HEK293 (cell line): ENCODE measurements around the gene CRTC1.

Experiments
- CTCF ChIA-PET: fragments of 350-600 bp; formaldehyde crosslinking; extraction: SDS; loops from one replicate; lab custom pipeline; 2021; ENCODE audit warnings: antibody characterized with exemption; lab: Yijun Ruan, JAX
- POLR2A ChIA-PET: fragments of 300-600 bp; formaldehyde crosslinking; extraction: SDS; loops from one replicate; lab custom pipeline; 2020; ENCODE audit warnings: antibody characterized with exemption, inconsistent platforms; lab: Yijun Ruan, JAX
- H3K27ac ChIP-seq: fragments of 200-500 bp; sonication (Bioruptor generic); 2 replicates; pipeline ENCODE4 v1.5.1; 2014; ENCODE audit warnings: low read depth, low read length, control low read depth, inconsistent platforms; ENCODE audit errors: extremely low read depth
- H3K36me3 ChIP-seq, 2 experiments: fragments of 200-500 bp in 1 of 2; sonication (Bioruptor generic) in 1 of 2; 1 replicate in 1 of 2; 2 replicates in 1 of 2; pipeline ENCODE4 v1.5.1; 2014 to 2017; ENCODE audit warnings: inconsistent platforms in 2 of 2, low read length in 2 of 2; ENCODE audit not compliant: control insufficient read depth in 2 of 2, insufficient read depth in 1 of 2
- H3K4me1 ChIP-seq: fragments of 200-500 bp; sonication (Bioruptor generic); 2 replicates; pipeline ENCODE4 v1.5.1; 2014; ENCODE audit warnings: mild to moderate bottlenecking, low read length, inconsistent platforms; ENCODE audit not compliant: control insufficient read depth, insufficient read depth
- H3K4me3 ChIP-seq: 2 replicates; pipeline ENCODE4 v1.5.1; 2011; ENCODE audit warnings: low read depth, mild to moderate bottlenecking, control low read depth, low read length, moderate library complexity
- H3K9me3 ChIP-seq: fragments of 200-500 bp; sonication (Bioruptor generic); 2 replicates; pipeline ENCODE4 v1.5.1; 2014; ENCODE audit warnings: low read depth, low read length, inconsistent platforms; ENCODE audit not compliant: control insufficient read depth, insufficient read depth
- GFI1B ChIP-seq: fragments of 450-650 bp; formaldehyde crosslinking; IDR thresholded peaks from 2 replicates; pipeline ENCODE4 v1.5.1; 2016; ENCODE audit warnings: missing biosample characterization, missing genetic modification characterization
- HOXD13 ChIP-seq: sonication (generic); formaldehyde crosslinking; IDR thresholded peaks from 2 replicates; pipeline ENCODE4 v1.8.0; 2022; ENCODE audit warnings: missing genetic modification reagents, borderline replicate concordance
- MEIS1 ChIP-seq: sonication (generic); formaldehyde crosslinking; IDR thresholded peaks from 2 replicates; pipeline ENCODE4 v1.8.1; 2022; ENCODE audit warnings: missing genetic modification reagents, mild to moderate bottlenecking, borderline replicate concordance
- MZF1 ChIP-seq: fragments of 450-650 bp; formaldehyde crosslinking; IDR thresholded peaks from 2 replicates; pipeline ENCODE4 v1.5.1; 2017; ENCODE audit warnings: missing biosample characterization, missing genetic modification characterization, borderline replicate concordance
- RBAK ChIP-seq: fragments of 450-650 bp; formaldehyde crosslinking; IDR thresholded peaks from 2 replicates; pipeline ENCODE4 v1.5.1; 2016; ENCODE audit warnings: missing biosample characterization, missing genetic modification characterization
- ZBTB7A ChIP-seq: fragments of 450-650 bp; formaldehyde crosslinking; IDR thresholded peaks from 2 replicates; pipeline ENCODE4 v1.5.1; 2016; ENCODE audit warnings: low read depth, missing biosample characterization, missing genetic modification characterization
- ZFP37 ChIP-seq: fragments of 450-650 bp; formaldehyde crosslinking; IDR thresholded peaks from 2 replicates; pipeline ENCODE4 v1.5.1; 2016; ENCODE audit warnings: missing biosample characterization, missing genetic modification characterization
- ZNF211 ChIP-seq: fragments of 450-650 bp; formaldehyde crosslinking; IDR thresholded peaks from 2 replicates; pipeline ENCODE4 v1.5.1; 2016; ENCODE audit warnings: low read depth, missing biosample characterization, missing genetic modification characterization
- ZNF341 ChIP-seq: fragments of 450-650 bp; formaldehyde crosslinking; IDR thresholded peaks from 2 replicates; pipeline ENCODE4; 2016; ENCODE audit warnings: low read depth, missing biosample characterization, missing genetic modification characterization
- ZNF433 ChIP-seq: fragments of 450-650 bp; formaldehyde crosslinking; IDR thresholded peaks from 2 replicates; pipeline ENCODE4 v1.5.1; 2016; ENCODE audit warnings: missing biosample characterization, missing genetic modification characterization, low read depth
- ZNF549 ChIP-seq: fragments of 450-650 bp; IDR thresholded peaks from 2 replicates; pipeline ENCODE4 v1.5.1; 2018; ENCODE audit warnings: missing biosample characterization, missing genetic modification characterization, mild to moderate bottlenecking, inconsistent platforms, moderate library complexity
- ZNF571 ChIP-seq: fragments of 450-650 bp; formaldehyde crosslinking; IDR thresholded peaks from 2 replicates; pipeline ENCODE4 v1.5.0; 2017; ENCODE audit warnings: missing biosample characterization, missing genetic modification characterization
- ZNF837 ChIP-seq: fragments of 450-650 bp; formaldehyde crosslinking; IDR thresholded peaks from 2 replicates; pipeline ENCODE4 v1.5.1; 2016; ENCODE audit warnings: missing biosample characterization, missing genetic modification characterization
- ZSCAN23 ChIP-seq: fragments of 450-650 bp; formaldehyde crosslinking; IDR thresholded peaks from 2 replicates; pipeline ENCODE4 v1.5.1; 2016; ENCODE audit warnings: missing biosample characterization, missing genetic modification characterization
- TF ChIP-seq, protein P1 (sequence below): fragments of 450-650 bp; formaldehyde crosslinking; IDR thresholded peaks from 2 replicates; pipeline ENCODE4 v1.5.1; 2016; ENCODE audit warnings: missing biosample characterization, missing genetic modification characterization
- TF ChIP-seq, protein P2 (sequence below): fragments of 450-650 bp; formaldehyde crosslinking; IDR thresholded peaks from 2 replicates; pipeline ENCODE4 v1.5.1; 2017; ENCODE audit warnings: missing biosample characterization, mild to moderate bottlenecking, missing genetic modification characterization, moderate library complexity
- TF ChIP-seq, protein P3 (sequence below): fragments of 450-650 bp; formaldehyde crosslinking; IDR thresholded peaks from 2 replicates; pipeline ENCODE4 v1.5.1; 2016; ENCODE audit warnings: missing biosample characterization, missing genetic modification characterization
- TF ChIP-seq, protein P4 (sequence below): fragments of 450-650 bp; formaldehyde crosslinking; IDR thresholded peaks from 2 replicates; pipeline ENCODE4 v1.5.0; 2017; ENCODE audit warnings: missing biosample characterization, missing genetic modification characterization, borderline replicate concordance
- TF ChIP-seq, protein P5 (sequence below): fragments of 450-650 bp; formaldehyde crosslinking; IDR thresholded peaks from 2 replicates; pipeline ENCODE4 v1.5.1; 2016; ENCODE audit warnings: missing biosample characterization, missing genetic modification characterization

Gene CRTC1

DNA sequence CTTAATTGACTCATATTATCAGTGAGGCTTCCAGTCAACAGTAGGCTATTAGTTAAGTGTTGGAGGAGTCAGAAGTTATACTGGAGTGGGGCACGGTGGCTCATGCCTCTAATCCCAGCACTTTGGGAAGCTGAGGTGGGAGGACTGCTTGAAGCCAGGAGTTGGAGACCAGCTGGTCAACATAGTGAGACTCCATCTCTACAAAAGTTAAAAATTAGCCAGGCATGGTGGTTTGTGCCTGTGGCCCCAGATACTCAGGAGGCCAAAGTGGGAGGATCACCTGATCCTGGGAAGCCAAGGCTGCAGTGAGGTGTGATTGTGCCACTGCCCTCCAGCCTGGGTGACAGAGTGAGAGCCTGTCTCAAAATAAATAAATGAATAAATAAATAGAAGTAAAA lies 54.5 kb downstream of the CRTC1 start:
- CTCF ChIA-PET = no interaction called here
- no peak overlapping the region for H3K27ac ChIP-seq
- H3K4me3 ChIP-seq = no peak overlapping the region
- POLR2A ChIA-PET = interaction anchor here (0.6 kb wide), 1 partner anchor 218 kb away, joined by 3 read pairs; no protein-coding TSS in a partner anchor
- no peak for TF ChIP-seq ZSCAN23 (tag by site-specific recombination)
- TF ChIP-seq, protein P1, sequence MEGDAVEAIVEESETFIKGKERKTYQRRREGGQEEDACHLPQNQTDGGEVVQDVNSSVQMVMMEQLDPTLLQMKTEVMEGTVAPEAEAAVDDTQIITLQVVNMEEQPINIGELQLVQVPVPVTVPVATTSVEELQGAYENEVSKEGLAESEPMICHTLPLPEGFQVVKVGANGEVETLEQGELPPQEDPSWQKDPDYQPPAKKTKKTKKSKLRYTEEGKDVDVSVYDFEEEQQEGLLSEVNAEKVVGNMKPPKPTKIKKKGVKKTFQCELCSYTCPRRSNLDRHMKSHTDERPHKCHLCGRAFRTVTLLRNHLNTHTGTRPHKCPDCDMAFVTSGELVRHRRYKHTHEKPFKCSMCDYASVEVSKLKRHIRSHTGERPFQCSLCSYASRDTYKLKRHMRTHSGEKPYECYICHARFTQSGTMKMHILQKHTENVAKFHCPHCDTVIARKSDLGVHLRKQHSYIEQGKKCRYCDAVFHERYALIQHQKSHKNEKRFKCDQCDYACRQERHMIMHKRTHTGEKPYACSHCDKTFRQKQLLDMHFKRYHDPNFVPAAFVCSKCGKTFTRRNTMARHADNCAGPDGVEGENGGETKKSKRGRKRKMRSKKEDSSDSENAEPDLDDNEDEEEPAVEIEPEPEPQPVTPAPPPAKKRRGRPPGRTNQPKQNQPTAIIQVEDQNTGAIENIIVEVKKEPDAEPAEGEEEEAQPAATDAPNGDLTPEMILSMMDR = no peak
- TF ChIP-seq, protein P2, sequence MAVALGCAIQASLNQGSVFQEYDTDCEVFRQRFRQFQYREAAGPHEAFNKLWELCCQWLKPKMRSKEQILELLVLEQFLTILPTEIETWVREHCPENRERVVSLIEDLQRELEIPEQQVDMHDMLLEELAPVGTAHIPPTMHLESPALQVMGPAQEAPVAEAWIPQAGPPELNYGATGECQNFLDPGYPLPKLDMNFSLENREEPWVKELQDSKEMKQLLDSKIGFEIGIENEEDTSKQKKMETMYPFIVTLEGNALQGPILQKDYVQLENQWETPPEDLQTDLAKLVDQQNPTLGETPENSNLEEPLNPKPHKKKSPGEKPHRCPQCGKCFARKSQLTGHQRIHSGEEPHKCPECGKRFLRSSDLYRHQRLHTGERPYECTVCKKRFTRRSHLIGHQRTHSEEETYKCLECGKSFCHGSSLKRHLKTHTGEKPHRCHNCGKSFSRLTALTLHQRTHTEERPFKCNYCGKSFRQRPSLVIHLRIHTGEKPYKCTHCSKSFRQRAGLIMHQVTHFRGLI (tag by site-specific recombination) = no peak
- no peak for TF ChIP-seq ZBTB7A (tag by site-specific recombination)
- no peak for TF ChIP-seq ZNF211 (tag by site-specific recombination)
- no peak for TF ChIP-seq ZNF571
- no peak for TF ChIP-seq MZF1 (tag by site-specific recombination)
- TF ChIP-seq, protein P3, sequence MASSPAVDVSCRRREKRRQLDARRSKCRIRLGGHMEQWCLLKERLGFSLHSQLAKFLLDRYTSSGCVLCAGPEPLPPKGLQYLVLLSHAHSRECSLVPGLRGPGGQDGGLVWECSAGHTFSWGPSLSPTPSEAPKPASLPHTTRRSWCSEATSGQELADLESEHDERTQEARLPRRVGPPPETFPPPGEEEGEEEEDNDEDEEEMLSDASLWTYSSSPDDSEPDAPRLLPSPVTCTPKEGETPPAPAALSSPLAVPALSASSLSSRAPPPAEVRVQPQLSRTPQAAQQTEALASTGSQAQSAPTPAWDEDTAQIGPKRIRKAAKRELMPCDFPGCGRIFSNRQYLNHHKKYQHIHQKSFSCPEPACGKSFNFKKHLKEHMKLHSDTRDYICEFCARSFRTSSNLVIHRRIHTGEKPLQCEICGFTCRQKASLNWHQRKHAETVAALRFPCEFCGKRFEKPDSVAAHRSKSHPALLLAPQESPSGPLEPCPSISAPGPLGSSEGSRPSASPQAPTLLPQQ (tag by site-specific recombination) = no peak
- TF ChIP-seq, protein P4, sequence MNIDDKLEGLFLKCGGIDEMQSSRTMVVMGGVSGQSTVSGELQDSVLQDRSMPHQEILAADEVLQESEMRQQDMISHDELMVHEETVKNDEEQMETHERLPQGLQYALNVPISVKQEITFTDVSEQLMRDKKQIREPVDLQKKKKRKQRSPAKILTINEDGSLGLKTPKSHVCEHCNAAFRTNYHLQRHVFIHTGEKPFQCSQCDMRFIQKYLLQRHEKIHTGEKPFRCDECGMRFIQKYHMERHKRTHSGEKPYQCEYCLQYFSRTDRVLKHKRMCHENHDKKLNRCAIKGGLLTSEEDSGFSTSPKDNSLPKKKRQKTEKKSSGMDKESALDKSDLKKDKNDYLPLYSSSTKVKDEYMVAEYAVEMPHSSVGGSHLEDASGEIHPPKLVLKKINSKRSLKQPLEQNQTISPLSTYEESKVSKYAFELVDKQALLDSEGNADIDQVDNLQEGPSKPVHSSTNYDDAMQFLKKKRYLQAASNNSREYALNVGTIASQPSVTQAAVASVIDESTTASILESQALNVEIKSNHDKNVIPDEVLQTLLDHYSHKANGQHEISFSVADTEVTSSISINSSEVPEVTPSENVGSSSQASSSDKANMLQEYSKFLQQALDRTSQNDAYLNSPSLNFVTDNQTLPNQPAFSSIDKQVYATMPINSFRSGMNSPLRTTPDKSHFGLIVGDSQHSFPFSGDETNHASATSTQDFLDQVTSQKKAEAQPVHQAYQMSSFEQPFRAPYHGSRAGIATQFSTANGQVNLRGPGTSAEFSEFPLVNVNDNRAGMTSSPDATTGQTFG (tag by site-specific recombination) = no peak
- TF ChIP-seq RBAK (tag by site-specific recombination) = no peak
- no peak for TF ChIP-seq GFI1B (tag by site-specific recombination)
- no peak for TF ChIP-seq ZFP37 (tag by site-specific recombination)
- TF ChIP-seq, protein P5, sequence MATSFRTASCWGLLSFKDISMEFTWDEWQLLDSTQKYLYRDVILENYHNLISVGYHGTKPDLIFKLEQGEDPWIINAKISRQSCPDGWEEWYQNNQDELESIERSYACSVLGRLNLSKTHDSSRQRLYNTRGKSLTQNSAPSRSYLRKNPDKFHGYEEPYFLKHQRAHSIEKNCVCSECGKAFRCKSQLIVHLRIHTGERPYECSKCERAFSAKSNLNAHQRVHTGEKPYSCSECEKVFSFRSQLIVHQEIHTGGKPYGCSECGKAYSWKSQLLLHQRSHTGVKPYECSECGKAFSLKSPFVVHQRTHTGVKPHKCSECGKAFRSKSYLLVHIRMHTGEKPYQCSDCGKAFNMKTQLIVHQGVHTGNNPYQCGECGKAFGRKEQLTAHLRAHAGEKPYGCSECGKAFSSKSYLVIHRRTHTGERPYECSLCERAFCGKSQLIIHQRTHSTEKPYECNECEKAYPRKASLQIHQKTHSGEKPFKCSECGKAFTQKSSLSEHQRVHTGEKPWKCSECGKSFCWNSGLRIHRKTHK (tag by site-specific recombination) = no peak
- no peak for TF ChIP-seq ZNF549 (tag by site-specific recombination)
- TF ChIP-seq ZNF433 (tag by site-specific recombination) = no peak
- no peak for TF ChIP-seq HOXD13 (CRISPR knock-in tag)
- TF ChIP-seq MEIS1 (CRISPR knock-in tag) = no peak
- no peak for TF ChIP-seq ZNF837
- TF ChIP-seq ZNF341 (tag by site-specific recombination) = no peak
- no peaks in the 10 kb centered on the region for H3K9me3 ChIP-seq
- peaks cover 3% of the 10 kb centered on the region for H3K4me1 ChIP-seq
- no peaks in the 10 kb centered on the region for H3K36me3 ChIP-seq
